ENCODE measurements around the gene ZEB1.

Gene ZEB1

GRCh38 chr10:31313396-31313795 is 5.6 kb upstream of the ZEB1 start:
- H3K4ac ChIP-seq (ENCODE audit: low read depth, low read length), result no peak overlapping the region
- no peak overlapping the region for H2AFZ ChIP-seq (ENCODE audit: insufficient read depth, low read length, poor library complexity)
- H4K91ac ChIP-seq (ENCODE audit: low read depth, low read length), result no peak overlapping the region
- H2AK5ac ChIP-seq (ENCODE audit: low read length), result no peak overlapping the region
- no peaks in the 10 kb centered on the region for H3K36me3 ChIP-seq (ENCODE audit: control insufficient read depth in 1 of 2, insufficient read depth in 2 of 2, low read length in 2 of 2)
- no peak for DNase-seq
- H3K27ac ChIP-seq (ENCODE audit: low read depth, low read length), result no peak overlapping the region
- H3K23ac ChIP-seq (ENCODE audit: low read length), result no peak overlapping the region
- no peak overlapping the region for H2BK12ac ChIP-seq (ENCODE audit: low read length)
- H3K9ac ChIP-seq (ENCODE audit: low read length), result no peak overlapping the region
- no peak overlapping the region for H2BK5ac ChIP-seq (ENCODE audit: low read depth, low read length, poor library complexity)
- WGBS (ENCODE audit: extremely low coverage, insufficient coverage, insufficient read length), result no CpG with 5 or more reads among the region's 3 CpGs
- H3K18ac ChIP-seq (ENCODE audit: low read length), result no peak overlapping the region
- no peaks in the 10 kb centered on the region for H3K27me3 ChIP-seq (ENCODE audit: insufficient read depth, low read length)
- H4K8ac ChIP-seq (ENCODE audit: low read depth, low read length), result no peak overlapping the region
- H3K79me2 ChIP-seq (ENCODE audit: control insufficient read depth, insufficient read depth, low read length, poor library complexity), result peaks cover under 1% of the 10 kb centered on the region
- no peak overlapping the region for H3K4me2 ChIP-seq (ENCODE audit: low read length)
- H4K12ac ChIP-seq (ENCODE audit: low read depth, low read length), result no peak overlapping the region
- no peaks in the 10 kb centered on the region for H3K9me3 ChIP-seq (ENCODE audit: insufficient read depth, low read depth, low read length)
- H3K14ac ChIP-seq (ENCODE audit: low read length), result no peak overlapping the region
- H3K79me1 ChIP-seq (ENCODE audit: low read length), result peaks cover under 1% of the 10 kb centered on the region
- no peak overlapping the region for H2BK120ac ChIP-seq (ENCODE audit: insufficient read depth, low read length, poor library complexity)
- H3K4me3 ChIP-seq (ENCODE audit: low read depth, low read length), result no peak overlapping the region
- H3K4me1 ChIP-seq (ENCODE audit: control insufficient read depth in 1 of 2, insufficient read depth in 2 of 2, low read length in 2 of 2), result peaks cover 2% of the 10 kb centered on the region in 2 experiments

GRCh38 chr10:31314256-31315150 is 4.5 kb upstream of the ZEB1 start:
- H3K14ac ChIP-seq (ENCODE audit: low read length), result no peak overlapping the region
- DNase-seq, result no peak
- no peak overlapping the region for H3K18ac ChIP-seq (ENCODE audit: low read length)
- peaks cover 2% of the 10 kb centered on the region in 2 experiments for H3K4me1 ChIP-seq (ENCODE audit: control insufficient read depth in 1 of 2, insufficient read depth in 2 of 2, low read length in 2 of 2)
- no peak overlapping the region for H4K91ac ChIP-seq (ENCODE audit: low read depth, low read length)
- no peak overlapping the region for H3K4ac ChIP-seq (ENCODE audit: low read depth, low read length)
- H3K4me2 ChIP-seq (ENCODE audit: low read length), result no peak overlapping the region
- H3K23ac ChIP-seq (ENCODE audit: low read length), result no peak overlapping the region
- no peak overlapping the region for H3K27ac ChIP-seq (ENCODE audit: low read depth, low read length)
- no peak overlapping the region for H3K9ac ChIP-seq (ENCODE audit: low read length)
- H4K8ac ChIP-seq (ENCODE audit: low read depth, low read length), result no peak overlapping the region
- no peaks in the 10 kb centered on the region for H3K9me3 ChIP-seq (ENCODE audit: insufficient read depth, low read depth, low read length)
- no peak overlapping the region for H3K4me3 ChIP-seq (ENCODE audit: low read depth, low read length)
- H2AFZ ChIP-seq (ENCODE audit: insufficient read depth, low read length, poor library complexity), result no peak overlapping the region
- H2BK120ac ChIP-seq (ENCODE audit: insufficient read depth, low read length, poor library complexity), result no peak overlapping the region
- H3K79me1 ChIP-seq (ENCODE audit: low read length), result peaks cover 5% of the 10 kb centered on the region
- no peak overlapping the region for H2BK12ac ChIP-seq (ENCODE audit: low read length)
- H2AK5ac ChIP-seq (ENCODE audit: low read length), result no peak overlapping the region
- peaks cover 2% of the 10 kb centered on the region for H3K27me3 ChIP-seq (ENCODE audit: insufficient read depth, low read length)
- no peak overlapping the region for H4K12ac ChIP-seq (ENCODE audit: low read depth, low read length)
- no peaks in the 10 kb centered on the region for H3K36me3 ChIP-seq (ENCODE audit: control insufficient read depth in 1 of 2, insufficient read depth in 2 of 2, low read length in 2 of 2)
- H2BK5ac ChIP-seq (ENCODE audit: low read depth, low read length, poor library complexity), result no peak overlapping the region
- peaks cover 5% of the 10 kb centered on the region for H3K79me2 ChIP-seq (ENCODE audit: control insufficient read depth, insufficient read depth, low read length, poor library complexity)
- no CpG with 5 or more reads among the region's 8 CpGs for WGBS (ENCODE audit: extremely low coverage, insufficient coverage, insufficient read length)

GRCh38 chr10:31315453-31315852 is 3.6 kb upstream of the ZEB1 start:
- no peak overlapping the region for H3K14ac ChIP-seq (ENCODE audit: low read length)
- peaks cover 2 to 4% of the 10 kb centered on the region in 2 experiments for H3K4me1 ChIP-seq (ENCODE audit: control insufficient read depth in 1 of 2, insufficient read depth in 2 of 2, low read length in 2 of 2)
- no peak overlapping the region for H3K9ac ChIP-seq (ENCODE audit: low read length)
- H4K12ac ChIP-seq (ENCODE audit: low read depth, low read length), result no peak overlapping the region
- DNase-seq, result no peak
- H3K79me2 ChIP-seq (ENCODE audit: control insufficient read depth, insufficient read depth, low read length, poor library complexity), result peaks cover 5% of the 10 kb centered on the region
- H3K27me3 ChIP-seq (ENCODE audit: insufficient read depth, low read length), result peaks cover 12% of the 10 kb centered on the region
- H3K4me3 ChIP-seq (ENCODE audit: low read depth, low read length), result no peak overlapping the region
- no peak overlapping the region for H4K91ac ChIP-seq (ENCODE audit: low read depth, low read length)
- no peak overlapping the region for H2BK120ac ChIP-seq (ENCODE audit: insufficient read depth, low read length, poor library complexity)
- peaks cover 1% of the 10 kb centered on the region for H3K9me3 ChIP-seq (ENCODE audit: insufficient read depth, low read depth, low read length)
- no peak overlapping the region for H3K23ac ChIP-seq (ENCODE audit: low read length)
- no CpG with 5 or more reads among the region's 4 CpGs for WGBS (ENCODE audit: extremely low coverage, insufficient coverage, insufficient read length)
- no peak overlapping the region for H3K27ac ChIP-seq (ENCODE audit: low read depth, low read length)
- no peak overlapping the region for H3K4ac ChIP-seq (ENCODE audit: low read depth, low read length)
- no peak overlapping the region for H3K18ac ChIP-seq (ENCODE audit: low read length)
- H2BK5ac ChIP-seq (ENCODE audit: low read depth, low read length, poor library complexity), result no peak overlapping the region
- H4K8ac ChIP-seq (ENCODE audit: low read depth, low read length), result no peak overlapping the region
- no peaks in the 10 kb centered on the region for H3K36me3 ChIP-seq (ENCODE audit: control insufficient read depth in 1 of 2, insufficient read depth in 2 of 2, low read length in 2 of 2)
- no peak overlapping the region for H3K4me2 ChIP-seq (ENCODE audit: low read length)
- peaks cover 5% of the 10 kb centered on the region for H3K79me1 ChIP-seq (ENCODE audit: low read length)
- no peak overlapping the region for H2BK12ac ChIP-seq (ENCODE audit: low read length)
- H2AK5ac ChIP-seq (ENCODE audit: low read length), result no peak overlapping the region
- H2AFZ ChIP-seq (ENCODE audit: insufficient read depth, low read length, poor library complexity), result no peak overlapping the region

GRCh38 chr10:31317171-31317570 is 1.8 kb upstream of the ZEB1 start:
- H3K4me1 ChIP-seq (ENCODE audit: control insufficient read depth in 1 of 2, insufficient read depth in 2 of 2, low read length in 2 of 2), result peaks cover 7% of the 10 kb centered on the region in 2 experiments
- WGBS (ENCODE audit: extremely low coverage, insufficient coverage, insufficient read length), result no CpG with 5 or more reads among the region's 5 CpGs
- H3K4ac ChIP-seq (ENCODE audit: low read depth, low read length), result no peak overlapping the region
- no peak overlapping the region for H4K91ac ChIP-seq (ENCODE audit: low read depth, low read length)
- no peak overlapping the region for H2BK12ac ChIP-seq (ENCODE audit: low read length)
- no peak overlapping the region for H2BK120ac ChIP-seq (ENCODE audit: insufficient read depth, low read length, poor library complexity)
- H4K12ac ChIP-seq (ENCODE audit: low read depth, low read length), result no peak overlapping the region
- no peak for DNase-seq
- peaks cover 5% of the 10 kb centered on the region for H3K79me1 ChIP-seq (ENCODE audit: low read length)
- no peak overlapping the region for H3K4me3 ChIP-seq (ENCODE audit: low read depth, low read length)
- H2AFZ ChIP-seq (ENCODE audit: insufficient read depth, low read length, poor library complexity), result no peak overlapping the region
- H2AK5ac ChIP-seq (ENCODE audit: low read length), result no peak overlapping the region
- peaks cover 5% of the 10 kb centered on the region for H3K79me2 ChIP-seq (ENCODE audit: control insufficient read depth, insufficient read depth, low read length, poor library complexity)
- H3K27me3 ChIP-seq (ENCODE audit: insufficient read depth, low read length), result peaks cover 23% of the 10 kb centered on the region
- H3K23ac ChIP-seq (ENCODE audit: low read length), result no peak overlapping the region
- H3K4me2 ChIP-seq (ENCODE audit: low read length), result no peak overlapping the region
- no peak overlapping the region for H2BK5ac ChIP-seq (ENCODE audit: low read depth, low read length, poor library complexity)
- H3K9me3 ChIP-seq (ENCODE audit: insufficient read depth, low read depth, low read length), result peaks cover 1% of the 10 kb centered on the region
- no peak overlapping the region for H3K14ac ChIP-seq (ENCODE audit: low read length)
- no peak overlapping the region for H3K27ac ChIP-seq (ENCODE audit: low read depth, low read length)
- no peak overlapping the region for H4K8ac ChIP-seq (ENCODE audit: low read depth, low read length)
- no peak overlapping the region for H3K18ac ChIP-seq (ENCODE audit: low read length)
- no peaks in the 10 kb centered on the region for H3K36me3 ChIP-seq (ENCODE audit: control insufficient read depth in 1 of 2, insufficient read depth in 2 of 2, low read length in 2 of 2)
- no peak overlapping the region for H3K9ac ChIP-seq (ENCODE audit: low read length)
